DND-41 (cell line): ENCODE data around the gene SNF8.
A peak's percentile ranks its signal among the peaks of the same experiment; 100 is the strongest.

Source experiments
- ATAC-seq: fragments of 200-7000 bp; cut with Tn5 transposase; 3 replicates; pipeline ENCODE4 v1.9.1; 2021; ENCODE audit warnings: low read depth; ENCODE audit not compliant: insufficient read depth
- DNase-seq: peaks from one replicate; pipeline ENCODE4 v3.0.0-alpha.2; 2020
- H2AFZ ChIP-seq: 2 replicates; pipeline ENCODE4 v1.6.0; 2012; ENCODE audit warnings: low read depth, low read length
- H3K27ac ChIP-seq: 2 replicates; pipeline ENCODE4 v1.5.1; 2012; ENCODE audit warnings: low read length, inconsistent platforms
- H3K27me3 ChIP-seq: fragments of 200-600 bp; sonication (generic); 2 replicates; pipeline ENCODE4 v1.6.0; 2012; ENCODE audit warnings: low read length, mild to moderate bottlenecking, inconsistent platforms; ENCODE audit not compliant: insufficient read depth, poor library complexity
- H3K36me3 ChIP-seq: 2 replicates; pipeline ENCODE4 v1.5.1; 2012; ENCODE audit warnings: low read length, inconsistent platforms; ENCODE audit not compliant: insufficient read depth
- H3K4me1 ChIP-seq: 2 replicates; pipeline ENCODE4 v1.5.1; 2012; ENCODE audit warnings: mild to moderate bottlenecking, low read length; ENCODE audit not compliant: insufficient read depth
- H3K4me2 ChIP-seq: 2 replicates; pipeline ENCODE4 v1.6.0; 2012; ENCODE audit warnings: mild to moderate bottlenecking, moderate library complexity, low read length, inconsistent platforms; ENCODE audit not compliant: insufficient read depth
- H3K4me3 ChIP-seq, 2 experiments: fragments of 200-600 bp in 1 of 2; shearing (Covaris generic) in 1 of 2; 2 replicates each; pipeline ENCODE4 v1.5.1; 2012 to 2016; ENCODE audit warnings: inconsistent platforms in 2 of 2, low read length in 2 of 2, mild to moderate bottlenecking in 2 of 2, low read depth in 1 of 2, moderate library complexity in 1 of 2
- H3K79me2 ChIP-seq: 2 replicates; pipeline ENCODE4 v1.6.0; 2012; ENCODE audit warnings: low read length, inconsistent platforms; ENCODE audit not compliant: insufficient read depth
- H3K9ac ChIP-seq: 2 replicates; pipeline ENCODE4 v1.6.0; 2012; ENCODE audit warnings: low read depth, mild to moderate bottlenecking, inconsistent platforms, low read length, moderate library complexity
- H3K9me3 ChIP-seq: 2 replicates; pipeline ENCODE4 v1.5.1; 2012; ENCODE audit warnings: low read length, moderate library complexity, mild to moderate bottlenecking, inconsistent platforms; ENCODE audit not compliant: insufficient read depth, severe bottlenecking
- H4K20me1 ChIP-seq: 2 replicates; pipeline ENCODE4 v1.6.0; 2012; ENCODE audit warnings: low read length; ENCODE audit not compliant: insufficient read depth
- EZH2 ChIP-seq: IDR thresholded peaks from 3 replicates; pipeline ENCODE4 v1.6.1; 2012; ENCODE audit warnings: borderline replicate concordance, low read depth, mild to moderate bottlenecking, moderate library complexity, low read length, inconsistent platforms; ENCODE audit not compliant: severe bottlenecking
- TF ChIP-seq, protein P1 (sequence below): IDR thresholded peaks from 2 replicates; pipeline ENCODE4 v1.5.1; 2012; ENCODE audit warnings: borderline replicate concordance, low read length, moderate library complexity, mild to moderate bottlenecking; ENCODE audit not compliant: poor library complexity, severe bottlenecking; ENCODE audit errors: extremely low read depth

SNF8 gene

DNA sequence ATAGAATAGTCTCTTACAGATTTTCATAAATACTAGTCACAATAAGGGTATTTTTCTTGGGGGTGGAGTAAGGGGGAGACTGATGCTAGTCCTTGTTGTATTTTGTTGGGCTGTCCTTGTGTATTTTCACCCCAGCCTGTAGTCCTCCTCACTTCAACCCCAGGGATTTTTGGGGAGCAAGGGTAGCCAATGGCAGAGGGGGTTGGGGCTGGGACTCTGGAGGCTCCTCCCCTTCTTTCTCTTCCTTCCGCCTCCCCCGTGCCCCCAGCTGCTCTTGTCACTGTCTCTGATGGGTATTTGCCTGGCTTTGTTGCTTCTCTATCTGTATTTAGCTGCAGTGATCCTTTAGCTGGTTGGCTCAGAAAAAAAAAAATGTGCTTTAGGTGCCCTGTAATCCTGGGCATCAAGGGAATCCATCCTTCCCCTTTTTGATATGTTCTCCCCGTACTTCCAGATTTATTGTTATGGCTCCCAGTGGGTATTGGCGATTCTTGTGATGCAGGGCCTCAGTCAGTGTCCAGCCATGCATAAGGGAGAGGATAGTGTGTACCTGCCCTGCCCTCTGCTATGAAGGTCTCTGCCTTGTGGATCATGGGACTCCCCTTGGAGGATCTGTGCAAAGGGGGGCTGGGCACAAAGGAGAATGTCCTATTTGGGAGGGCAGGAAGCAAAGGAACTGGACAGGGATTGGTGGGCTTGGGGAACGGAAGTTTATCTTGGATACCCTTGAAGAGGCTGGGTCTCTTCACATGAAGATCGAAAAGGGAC, 16.5 kb downstream of the SNF8 start:
- H3K4me1 ChIP-seq = no peaks in the 10 kb centered on the region
- H3K4me3 ChIP-seq = no peak overlapping the region
- peaks cover 38% of the 10 kb centered on the region for H4K20me1 ChIP-seq
- DNase-seq (no peak), ATAC-seq (peak; percentile 15; the same call in 1 of the 3 replicates)
- peaks cover 100% of the 10 kb centered on the region for H3K36me3 ChIP-seq
- TF ChIP-seq EZH2 = no peak
- TF ChIP-seq, protein P1, sequence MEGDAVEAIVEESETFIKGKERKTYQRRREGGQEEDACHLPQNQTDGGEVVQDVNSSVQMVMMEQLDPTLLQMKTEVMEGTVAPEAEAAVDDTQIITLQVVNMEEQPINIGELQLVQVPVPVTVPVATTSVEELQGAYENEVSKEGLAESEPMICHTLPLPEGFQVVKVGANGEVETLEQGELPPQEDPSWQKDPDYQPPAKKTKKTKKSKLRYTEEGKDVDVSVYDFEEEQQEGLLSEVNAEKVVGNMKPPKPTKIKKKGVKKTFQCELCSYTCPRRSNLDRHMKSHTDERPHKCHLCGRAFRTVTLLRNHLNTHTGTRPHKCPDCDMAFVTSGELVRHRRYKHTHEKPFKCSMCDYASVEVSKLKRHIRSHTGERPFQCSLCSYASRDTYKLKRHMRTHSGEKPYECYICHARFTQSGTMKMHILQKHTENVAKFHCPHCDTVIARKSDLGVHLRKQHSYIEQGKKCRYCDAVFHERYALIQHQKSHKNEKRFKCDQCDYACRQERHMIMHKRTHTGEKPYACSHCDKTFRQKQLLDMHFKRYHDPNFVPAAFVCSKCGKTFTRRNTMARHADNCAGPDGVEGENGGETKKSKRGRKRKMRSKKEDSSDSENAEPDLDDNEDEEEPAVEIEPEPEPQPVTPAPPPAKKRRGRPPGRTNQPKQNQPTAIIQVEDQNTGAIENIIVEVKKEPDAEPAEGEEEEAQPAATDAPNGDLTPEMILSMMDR = no peak
- no peak overlapping the region for H3K4me2 ChIP-seq
- no peak overlapping the region for H2AFZ ChIP-seq
- H3K9me3 ChIP-seq = no peaks in the 10 kb centered on the region
- no peaks in the 10 kb centered on the region for H3K79me2 ChIP-seq
- no peaks in the 10 kb centered on the region for H3K27me3 ChIP-seq
- no peak overlapping the region for H3K9ac ChIP-seq
- H3K27ac ChIP-seq = no peak overlapping the region

DNA sequence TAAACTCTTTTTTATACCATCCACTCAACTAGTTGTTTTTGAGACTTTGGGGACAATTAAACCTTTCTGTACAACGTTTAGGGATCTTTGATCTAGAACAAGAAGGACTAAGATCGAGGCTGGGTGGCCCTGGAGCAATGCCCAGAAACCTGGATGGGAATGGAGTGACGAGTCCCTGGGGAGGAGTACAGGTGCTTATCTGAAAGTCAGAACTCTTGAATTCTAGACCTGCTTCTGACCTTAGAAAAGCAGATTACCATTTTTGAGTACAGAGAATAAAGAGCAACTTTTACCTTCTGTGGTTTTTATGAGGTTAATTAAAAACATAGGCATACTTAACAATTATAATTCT, 18.7 kb downstream of the SNF8 start:
- peaks cover 31% of the 10 kb centered on the region for H4K20me1 ChIP-seq
- DNase-seq = no peak
- H2AFZ ChIP-seq = no peak overlapping the region
- 0 out of 2 replicates have a peak, but pooled peaks cover 1% of the 10 kb centered on the region for H3K79me2 ChIP-seq
- no peaks in the 10 kb centered on the region for H3K9me3 ChIP-seq
- no peaks in the 10 kb centered on the region for H3K4me1 ChIP-seq
- H3K4me3 ChIP-seq = no peak overlapping the region
- H3K9ac ChIP-seq = no peak overlapping the region
- no peak for ATAC-seq
- peaks cover 97% of the 10 kb centered on the region for H3K36me3 ChIP-seq
- no peak overlapping the region for H3K27ac ChIP-seq
- no peaks in the 10 kb centered on the region for H3K27me3 ChIP-seq
- TF ChIP-seq, protein P1 = no peak
- TF ChIP-seq EZH2 = no peak
- no peak overlapping the region for H3K4me2 ChIP-seq

DNA sequence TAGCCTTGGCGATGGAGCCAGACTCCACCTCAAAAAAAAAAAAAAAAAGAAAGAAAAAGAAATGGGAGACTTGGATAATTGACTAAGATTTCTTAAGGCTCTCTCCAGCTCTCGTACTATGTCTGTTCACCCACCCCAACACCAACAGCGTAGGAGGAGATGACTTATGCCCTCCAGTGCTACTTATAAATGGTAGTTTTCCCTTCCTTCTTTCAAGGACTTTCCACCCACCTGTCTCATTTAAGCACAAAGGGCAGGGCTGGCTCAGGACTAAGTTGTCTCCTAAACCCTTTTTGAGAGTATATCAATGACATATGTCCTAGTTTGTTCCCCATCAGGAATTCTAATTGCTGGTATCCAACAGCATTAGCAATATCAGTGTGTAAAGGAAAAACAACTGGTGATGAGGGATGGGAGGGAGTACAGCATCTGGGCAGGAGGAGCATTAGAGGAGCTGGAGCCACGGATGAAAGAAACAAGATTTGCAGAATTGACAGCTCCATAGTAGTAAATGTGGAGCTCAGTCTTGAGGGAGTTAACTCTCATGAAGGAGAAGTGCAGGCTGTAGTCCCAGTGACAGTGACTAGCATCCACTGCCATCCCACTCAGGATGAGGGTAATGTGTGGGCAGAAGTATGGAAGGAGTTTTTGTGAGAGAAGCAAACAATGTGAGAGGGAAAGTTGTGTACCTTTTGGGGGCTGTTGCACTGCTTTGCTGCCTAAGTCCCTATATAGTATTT, 19.2 kb downstream of the SNF8 start:
- Histone ChIP-seq H3K4me1 (no peaks in the 10 kb centered on the region), H3K4me3 (no peak overlapping the region), H3K9me3 (no peaks in the 10 kb centered on the region), H2AFZ (no peak overlapping the region), H3K4me2 (no peak overlapping the region), H3K27me3 (no peaks in the 10 kb centered on the region), H4K20me1 (peaks cover 32% of the 10 kb centered on the region), H3K79me2 (peaks cover 5% of the 10 kb centered on the region), H3K27ac (no peak overlapping the region), H3K36me3 (peaks cover 97% of the 10 kb centered on the region), H3K9ac (no peak overlapping the region)
- ATAC-seq (no peak), DNase-seq (no peak)
- TF ChIP-seq, protein P1 = no peak
- TF ChIP-seq EZH2 = no peak
